ENCODE data around the gene APBB3.

The APBB3 gene

DNA sequence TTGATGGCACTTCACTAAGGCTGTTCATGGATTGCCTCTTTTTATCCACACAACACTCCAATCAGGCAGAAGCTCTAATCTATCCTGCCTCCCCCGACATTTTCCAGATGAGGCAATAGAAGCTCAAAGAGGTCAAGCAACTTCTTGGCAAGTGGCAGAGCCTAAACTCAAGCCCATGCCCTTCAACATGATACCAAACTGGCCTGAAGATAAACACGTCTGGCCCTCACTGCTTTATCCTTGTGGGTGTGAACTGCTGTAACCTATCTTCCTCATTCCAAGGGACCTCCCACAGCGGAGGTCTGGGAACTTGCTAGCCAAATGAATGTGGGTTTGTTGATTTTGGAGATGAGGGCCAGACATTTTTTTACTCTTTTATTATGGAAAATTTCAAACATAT lies 9.8 kb upstream of the APBB3 start:
- no peak for FAIRE-seq

DNA sequence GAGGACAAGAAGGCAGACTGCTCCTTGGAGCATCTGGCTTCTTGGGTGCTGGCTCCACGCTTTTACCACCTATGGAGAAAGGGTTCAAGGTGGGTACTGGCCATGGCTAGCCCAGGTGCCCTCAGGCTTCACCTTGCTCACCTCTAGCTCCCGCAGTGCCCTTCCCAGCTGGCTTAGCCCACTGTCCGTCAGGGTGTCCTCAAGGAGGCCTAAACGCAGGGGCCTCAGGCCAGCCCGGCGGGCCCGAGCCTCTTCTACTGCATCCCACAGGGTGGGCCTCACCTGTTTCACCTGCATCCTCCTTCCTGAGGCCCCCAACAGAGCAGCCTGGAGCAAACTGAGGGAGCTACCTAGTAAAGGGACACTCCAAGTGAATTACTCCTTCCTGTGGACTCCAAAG lies 9.3 kb upstream of the APBB3 start:
- FAIRE-seq = no peak

DNA sequence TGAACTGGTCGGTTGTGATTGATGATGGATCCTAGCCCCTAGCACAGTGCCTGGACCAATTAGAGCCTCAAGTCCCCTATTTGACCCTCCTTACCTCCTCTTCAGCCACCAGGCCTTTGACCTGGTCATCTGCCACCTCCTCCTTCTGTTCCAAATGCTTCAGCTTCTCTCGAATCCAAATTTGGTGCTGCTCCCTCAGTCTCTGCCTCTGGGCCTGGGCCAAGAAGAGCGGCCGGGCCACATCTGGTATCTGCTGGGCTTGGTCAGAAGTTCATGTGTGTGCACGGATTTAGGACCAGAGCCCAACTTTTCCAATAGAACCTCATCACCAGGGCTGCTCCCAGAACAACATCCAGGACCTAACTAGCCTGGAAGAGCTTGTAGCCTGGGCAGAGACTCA lies 6.7 kb upstream of the APBB3 start:
- FAIRE-seq = no peak

DNA sequence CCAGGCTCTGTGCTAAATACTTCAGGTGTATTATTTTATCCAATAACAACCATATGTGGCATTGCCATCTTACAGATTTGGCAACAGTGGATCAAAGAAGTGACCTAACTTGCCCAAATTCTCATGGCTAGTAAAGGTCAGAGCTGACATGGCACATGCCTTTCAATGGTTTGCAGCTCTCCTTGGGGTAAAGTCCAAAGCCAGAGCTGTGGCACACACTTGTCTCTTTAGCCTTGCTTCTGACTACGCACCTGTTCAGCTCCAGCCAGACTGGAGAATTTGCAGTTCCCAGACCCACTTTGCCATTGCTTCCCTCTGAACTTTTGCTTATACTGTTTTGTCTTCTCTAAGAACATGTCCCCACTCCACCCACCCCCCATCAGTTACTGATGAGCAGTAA lies 6.1 kb upstream of the APBB3 start:
- no peak for FAIRE-seq

DNA sequence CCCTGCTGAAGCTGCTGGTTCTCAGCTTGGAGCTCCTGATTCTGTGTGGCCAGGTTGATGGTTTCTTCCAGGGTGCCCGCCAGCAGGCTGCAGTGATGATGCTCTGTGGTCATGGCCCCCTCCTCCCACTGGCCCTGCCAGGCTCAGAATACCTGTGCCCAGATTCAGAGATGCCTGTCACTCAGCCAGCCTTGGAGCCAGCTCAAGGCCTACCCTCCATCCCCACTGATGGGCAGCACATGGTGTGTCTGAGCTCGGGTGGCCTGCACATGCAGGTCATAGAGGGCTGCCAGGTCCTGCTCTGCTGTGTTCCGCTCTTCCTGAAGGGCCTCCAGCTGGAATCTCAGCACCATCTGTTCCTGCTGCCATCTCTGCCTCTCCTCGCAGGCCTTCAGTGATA lies 5.7 kb upstream of the APBB3 start:
- no peak for FAIRE-seq

DNA sequence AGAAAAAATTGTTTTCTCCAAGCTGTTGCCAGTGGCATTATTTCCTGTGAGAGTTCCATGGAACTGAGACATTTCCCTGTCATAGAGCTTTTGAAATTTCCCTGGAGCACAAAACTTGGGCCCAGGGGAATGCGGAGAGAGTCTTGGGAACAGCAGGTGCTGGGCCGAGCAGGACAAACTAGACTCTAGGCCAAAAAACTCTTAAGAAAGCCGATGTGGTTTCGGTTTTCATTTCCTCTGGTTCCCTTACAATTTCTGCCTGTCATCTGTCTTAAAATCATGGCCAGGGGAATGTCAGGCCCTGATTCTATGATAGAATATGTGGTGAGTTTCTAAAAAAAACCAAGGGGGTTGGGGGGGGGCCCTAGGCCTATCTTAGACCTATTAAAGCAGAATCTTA lies 4.8 kb upstream of the APBB3 start:
- FAIRE-seq = no peak

DNA sequence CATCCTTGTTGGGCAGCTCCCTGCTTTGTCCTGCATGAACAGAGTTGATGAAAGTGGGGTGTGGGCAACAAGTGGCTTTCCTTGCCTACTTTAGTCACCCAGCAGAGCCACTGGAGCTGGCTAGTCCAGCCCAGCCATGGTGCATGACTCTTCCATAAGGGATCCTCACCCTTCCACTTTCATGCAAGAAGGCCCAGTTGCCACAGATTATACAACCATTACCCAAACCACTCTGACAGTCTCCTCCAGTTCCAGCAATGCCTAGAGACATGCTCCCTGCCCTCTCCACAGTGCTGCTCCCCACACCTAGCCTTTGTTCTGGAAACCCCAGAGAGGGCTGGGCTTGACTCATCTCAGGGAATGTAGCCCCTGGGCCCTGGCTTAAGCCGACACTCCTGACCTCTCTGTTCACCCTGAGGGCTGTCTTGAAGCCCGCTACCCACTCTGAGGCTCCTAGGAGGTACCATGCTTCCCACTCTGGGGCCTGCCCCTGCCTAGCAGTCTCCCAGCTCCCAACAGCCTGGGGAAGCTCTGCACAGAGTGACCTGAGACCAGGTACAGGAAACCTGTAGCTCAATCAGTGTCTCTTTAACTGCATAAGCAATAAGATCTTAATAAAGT lies 4.2 kb upstream of the APBB3 start:
- FAIRE-seq = no peak

DNA sequence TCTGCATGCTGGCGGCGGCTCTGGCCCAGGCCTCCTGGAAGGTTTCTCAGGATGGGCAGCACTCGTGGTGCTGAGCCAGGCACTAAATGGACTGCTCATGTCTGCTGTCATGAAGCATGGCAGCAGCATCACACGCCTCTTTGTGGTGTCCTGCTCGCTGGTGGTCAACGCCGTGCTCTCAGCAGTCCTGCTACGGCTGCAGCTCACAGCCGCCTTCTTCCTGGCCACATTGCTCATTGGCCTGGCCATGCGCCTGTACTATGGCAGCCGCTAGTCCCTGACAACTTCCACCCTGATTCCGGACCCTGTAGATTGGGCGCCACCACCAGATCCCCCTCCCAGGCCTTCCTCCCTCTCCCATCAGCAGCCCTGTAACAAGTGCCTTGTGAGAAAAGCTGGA lies 3.5 kb upstream of the APBB3 start:
- FAIRE-seq = no peak

DNA sequence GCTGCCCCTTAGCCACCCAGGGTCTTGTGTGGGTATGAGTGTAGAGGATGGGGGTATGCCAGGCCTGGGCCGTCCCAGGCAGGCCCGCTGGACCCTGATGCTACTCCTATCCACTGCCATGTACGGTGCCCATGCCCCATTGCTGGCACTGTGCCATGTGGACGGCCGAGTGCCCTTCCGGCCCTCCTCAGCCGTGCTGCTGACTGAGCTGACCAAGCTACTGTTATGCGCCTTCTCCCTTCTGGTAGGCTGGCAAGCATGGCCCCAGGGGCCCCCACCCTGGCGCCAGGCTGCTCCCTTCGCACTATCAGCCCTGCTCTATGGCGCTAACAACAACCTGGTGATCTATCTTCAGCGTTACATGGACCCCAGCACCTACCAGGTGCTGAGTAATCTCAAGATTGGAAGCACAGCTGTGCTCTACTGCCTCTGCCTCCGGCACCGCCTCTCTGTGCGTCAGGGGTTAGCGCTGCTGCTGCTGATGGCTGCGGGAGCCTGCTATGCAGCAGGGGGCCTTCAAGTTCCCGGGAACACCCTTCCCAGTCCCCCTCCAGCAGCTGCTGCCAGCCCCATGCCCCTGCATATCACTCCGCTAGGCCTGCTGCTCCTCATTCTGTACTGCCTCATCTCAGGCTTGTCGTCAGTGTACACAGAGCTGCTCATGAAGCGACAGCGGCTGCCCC lies 2.9 kb upstream of the APBB3 start:
- FAIRE-seq = no peak

DNA sequence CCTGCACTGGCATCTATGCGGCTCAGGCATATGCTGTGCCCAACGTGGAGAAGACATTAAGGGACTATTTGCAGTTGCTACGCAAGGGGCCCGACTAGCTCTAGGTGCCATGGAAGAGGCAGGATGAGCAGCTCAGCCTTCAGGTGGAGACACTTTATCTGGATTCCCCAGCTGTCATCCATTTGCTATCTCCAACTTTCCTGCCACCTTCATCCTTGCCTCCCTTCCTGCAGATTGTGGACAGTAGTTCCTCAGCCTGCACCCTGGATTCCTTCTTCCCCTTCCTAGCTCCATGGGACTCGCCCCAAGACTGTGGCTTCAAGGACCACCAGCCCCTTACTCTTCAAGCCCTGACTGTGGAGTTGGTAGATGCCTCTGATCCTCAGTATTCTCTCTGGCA lies 2.3 kb upstream of the APBB3 start:
- FAIRE-seq = no peak

DNA sequence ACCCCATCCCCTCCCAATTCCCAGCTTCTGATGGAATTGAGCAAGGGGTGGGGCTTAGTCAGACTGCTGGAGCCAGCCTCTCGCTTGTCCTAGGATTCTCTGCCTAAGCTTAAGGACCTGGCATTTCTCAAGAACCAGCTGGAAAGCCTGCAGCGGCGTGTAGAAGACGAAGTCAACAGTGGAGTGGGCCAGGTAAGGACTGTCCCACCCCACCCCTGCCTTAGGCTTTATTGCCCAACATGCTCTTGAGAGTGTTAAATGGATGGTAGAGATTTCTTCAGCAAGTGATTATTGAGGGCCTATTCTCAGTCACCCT lies 1.3 kb upstream of the APBB3 start:
- FAIRE-seq = no peak

DNA sequence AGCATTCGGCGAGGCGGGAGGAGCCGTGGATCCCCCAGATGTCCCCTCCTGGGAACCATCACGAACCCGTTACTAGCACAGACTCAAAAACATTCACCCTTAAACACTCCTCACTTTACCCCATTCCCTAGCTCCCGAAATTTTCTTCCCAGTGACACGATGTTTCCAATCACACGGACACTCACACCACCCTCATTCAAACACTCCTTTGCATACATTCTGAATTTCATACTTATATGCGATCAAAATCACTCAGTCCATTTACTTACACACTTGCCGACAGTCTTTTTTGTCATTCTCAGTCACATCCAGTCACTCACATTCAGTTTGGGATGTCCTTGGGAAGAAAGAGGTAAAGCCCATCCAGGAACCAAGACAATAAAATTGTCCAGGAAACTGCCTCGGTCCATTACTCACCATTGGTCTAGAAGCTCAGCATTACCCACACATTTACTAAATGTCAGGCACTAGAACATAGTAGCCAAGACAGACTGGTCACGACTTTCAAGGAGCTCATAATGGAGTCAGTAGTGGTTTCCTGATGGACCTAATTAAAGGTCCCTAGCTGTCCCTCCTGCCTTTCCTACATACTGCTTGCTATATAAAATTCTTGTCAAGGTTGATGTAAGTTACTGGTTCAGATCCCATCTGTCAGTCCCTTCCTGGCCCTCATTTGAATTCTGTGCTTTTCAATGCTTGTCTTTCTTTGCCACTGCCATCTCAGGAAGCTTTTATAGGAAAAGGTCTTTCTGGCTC lies 804 bp upstream of the APBB3 start:
- no peak for FAIRE-seq

DNA sequence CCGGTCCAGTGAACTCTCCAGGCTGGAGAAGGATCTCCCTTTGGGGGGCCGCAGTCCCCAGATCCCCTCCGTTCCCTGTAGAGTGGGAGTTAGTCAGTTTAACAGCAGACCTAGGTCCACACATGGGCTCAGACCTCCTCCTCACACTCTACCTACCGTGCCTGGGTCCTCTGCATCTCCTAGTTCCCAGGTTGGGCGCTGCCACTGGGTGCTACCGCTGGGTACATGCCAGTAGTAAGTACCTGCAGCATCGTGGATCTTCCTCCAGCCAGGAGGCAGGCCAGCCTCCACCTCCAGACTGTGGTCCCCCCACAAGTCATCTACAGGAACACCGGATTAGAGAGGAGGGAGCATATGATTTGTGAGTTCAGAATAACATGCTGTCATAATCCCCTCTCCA lies 802 bp downstream of the APBB3 start:
- no peak for FAIRE-seq

DNA sequence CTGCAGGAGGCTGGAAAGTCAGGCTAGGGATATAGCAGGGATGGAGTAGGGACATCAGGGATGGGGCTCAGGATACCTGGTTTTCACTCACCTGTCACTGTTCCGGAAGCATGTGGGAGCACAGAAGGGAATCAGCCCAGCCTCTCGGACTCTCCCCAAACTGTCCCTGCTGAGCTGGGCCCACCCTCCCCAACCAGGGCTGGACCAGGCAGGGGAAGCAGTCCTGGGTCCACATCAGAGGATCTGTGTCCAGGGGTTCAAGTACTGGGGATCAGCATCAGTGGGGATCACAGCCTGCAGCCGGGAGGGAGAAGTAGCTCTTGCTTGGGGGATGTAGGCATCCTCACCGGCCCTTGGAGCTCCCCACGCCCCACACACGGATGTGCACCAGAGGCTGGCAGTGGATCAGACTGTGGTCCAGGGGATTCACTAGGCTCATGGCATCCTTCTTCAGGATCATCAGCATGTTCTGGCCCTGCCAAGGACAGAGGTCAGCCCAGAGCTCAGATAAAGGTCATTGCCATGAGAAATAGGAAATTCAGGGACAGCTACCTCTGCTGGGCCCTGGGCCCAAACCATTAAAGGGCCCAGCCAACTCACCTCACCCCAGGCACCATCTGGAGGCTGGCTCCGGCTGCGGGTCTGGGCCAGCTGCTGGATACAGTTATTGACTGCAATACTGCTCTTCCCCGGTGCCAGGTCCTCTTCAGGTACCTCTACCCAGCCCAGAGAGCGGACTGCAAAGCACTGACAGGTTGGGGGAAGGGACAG lies 2.5 kb downstream of the APBB3 start:
- FAIRE-seq = no peak

DNA sequence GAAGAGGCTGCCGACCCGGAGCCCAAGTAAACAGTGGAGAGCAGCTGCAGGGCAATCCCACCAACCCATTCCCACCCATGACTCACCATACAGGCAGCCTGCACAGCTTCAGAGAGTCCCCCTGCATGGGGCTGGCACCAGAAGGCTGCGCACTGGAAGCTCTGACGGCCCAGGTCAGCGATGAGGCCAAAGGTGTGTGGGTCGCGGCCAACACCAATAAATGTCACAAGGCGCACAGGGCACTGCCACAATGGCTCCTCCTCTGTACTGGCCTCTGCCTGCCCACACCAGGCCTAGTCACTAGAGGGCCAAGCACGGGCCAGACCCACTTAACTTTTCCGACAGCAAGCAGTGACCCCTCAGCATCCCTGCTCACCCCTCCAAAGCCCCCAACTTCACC lies 4.2 kb downstream of the APBB3 start:
- FAIRE-seq = no peak

DNA sequence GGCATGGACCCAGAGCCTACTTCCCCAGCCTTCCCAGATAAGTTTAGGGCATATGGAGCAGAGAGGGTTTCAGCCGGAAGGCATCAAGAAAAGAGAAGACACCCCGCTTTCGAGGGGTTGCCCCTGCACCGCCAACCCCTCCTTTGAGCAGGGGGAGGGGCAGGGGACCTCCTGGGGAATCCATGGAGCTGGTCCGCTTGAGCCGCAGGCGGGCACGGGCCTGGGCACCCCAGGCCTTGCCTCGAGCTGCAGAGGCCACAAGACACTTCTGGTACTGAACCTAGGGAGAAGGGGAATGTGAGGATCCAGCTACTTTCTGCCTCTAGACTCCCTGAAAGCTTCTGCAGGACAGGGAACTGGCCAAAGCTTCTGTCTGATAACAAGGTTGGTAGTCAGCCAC lies 5.9 kb downstream of the APBB3 start:
- no peak for FAIRE-seq

DNA sequence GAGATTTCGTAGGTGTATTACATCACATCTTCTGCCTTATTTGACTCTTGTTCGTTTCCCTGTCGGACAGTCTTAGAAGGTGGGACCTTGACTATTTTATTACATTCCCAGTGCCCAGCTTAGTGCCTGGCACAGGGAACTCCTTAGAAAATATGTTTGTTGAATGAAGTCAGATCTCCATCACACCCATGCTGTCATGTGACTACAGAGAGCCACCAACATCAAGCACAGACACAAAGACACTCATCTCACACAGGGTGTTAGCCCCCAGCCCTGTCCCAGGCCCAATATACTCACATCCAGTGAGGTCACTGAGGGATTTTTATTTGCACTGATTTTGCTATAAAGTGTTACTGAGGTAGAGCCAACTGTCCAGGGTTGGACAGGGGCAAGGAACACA lies 6.4 kb downstream of the APBB3 start:
- FAIRE-seq = no peak

DNA sequence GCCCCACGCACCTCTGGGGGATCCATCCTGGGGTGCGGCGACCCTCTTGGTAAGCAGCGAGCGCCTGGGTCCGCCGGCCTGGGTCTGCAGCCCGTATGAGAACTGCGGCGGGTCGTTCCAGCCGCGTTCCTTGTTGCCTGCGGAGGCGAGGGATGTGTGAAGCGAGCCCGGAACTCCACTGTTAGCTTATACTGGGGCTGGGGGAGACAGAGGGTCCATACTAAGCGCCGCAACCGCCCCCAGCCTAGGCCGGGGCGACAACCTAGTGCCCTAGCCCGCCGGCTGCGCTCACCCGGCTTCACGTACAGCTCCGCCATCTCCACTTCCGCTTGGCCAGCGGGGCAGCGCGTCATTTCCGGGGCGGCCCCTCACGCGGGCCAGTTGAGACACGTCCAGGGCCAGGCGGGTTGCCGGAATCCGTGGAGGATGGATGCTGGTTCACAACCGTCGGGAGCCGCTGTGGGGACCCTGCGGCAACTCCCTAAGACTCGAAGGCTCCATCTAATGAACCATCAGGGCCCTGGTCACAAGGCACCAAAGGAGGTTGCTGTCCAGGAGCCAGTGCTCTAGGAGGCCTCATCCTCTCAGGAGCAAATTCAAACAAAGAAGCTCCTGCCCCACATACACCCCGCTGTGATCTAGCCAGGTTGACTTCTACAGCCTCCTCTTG lies 7.1 kb downstream of the APBB3 start, which contains the start of gene SRA1:
Gene SRA1 (minus strand): TSS at position 338 of the 670 bp plus-strand sequence. CDS start 21 bp downstream, at position 317.
- no peak for FAIRE-seq

DNA sequence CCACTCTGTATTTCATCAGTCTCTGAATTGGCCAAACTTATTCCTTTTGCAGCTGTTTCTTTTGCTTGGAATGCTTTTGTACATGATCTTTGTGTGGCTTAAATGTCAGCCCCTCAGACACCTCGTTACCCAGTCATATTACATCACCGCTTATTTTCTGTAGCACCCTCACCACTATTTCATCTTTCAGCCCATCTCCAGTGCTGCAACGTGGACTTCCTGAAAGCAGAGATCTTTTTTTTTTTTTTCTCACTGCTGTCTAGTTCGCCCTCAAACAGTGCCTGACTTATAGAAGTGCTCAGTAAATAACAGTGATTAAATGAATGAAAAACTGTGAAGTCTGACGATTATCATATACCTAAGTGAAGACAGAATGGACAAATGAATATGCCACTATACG lies 8.0 kb downstream of the APBB3 start:
- FAIRE-seq = no peak

DNA sequence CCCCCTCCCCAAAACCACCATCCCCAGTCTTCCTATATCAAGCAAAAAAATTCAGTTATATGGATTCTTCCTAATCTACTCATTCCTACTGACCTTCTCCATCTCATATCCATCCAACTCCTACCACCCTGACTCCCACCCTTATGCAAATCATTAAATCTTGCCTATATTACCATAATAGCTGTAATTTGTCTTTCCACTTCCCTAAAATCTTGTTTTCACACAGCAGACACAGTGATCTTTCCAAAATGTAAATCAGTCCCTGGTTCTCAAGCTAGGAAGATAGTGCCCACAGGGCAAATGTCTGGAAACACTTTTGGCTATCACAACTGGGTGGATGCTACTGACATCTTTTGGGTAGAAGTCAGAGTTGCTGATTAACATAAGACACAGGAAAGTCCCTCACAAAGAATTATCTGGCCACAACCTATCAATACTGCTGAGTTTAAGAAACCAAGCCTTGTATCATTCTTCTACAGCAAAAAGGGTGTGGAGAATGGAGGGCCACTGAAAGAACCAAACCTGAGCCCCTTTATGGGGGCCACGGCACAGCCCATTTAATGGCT lies 8.6 kb downstream of the APBB3 start:
- FAIRE-seq = no peak

DNA sequence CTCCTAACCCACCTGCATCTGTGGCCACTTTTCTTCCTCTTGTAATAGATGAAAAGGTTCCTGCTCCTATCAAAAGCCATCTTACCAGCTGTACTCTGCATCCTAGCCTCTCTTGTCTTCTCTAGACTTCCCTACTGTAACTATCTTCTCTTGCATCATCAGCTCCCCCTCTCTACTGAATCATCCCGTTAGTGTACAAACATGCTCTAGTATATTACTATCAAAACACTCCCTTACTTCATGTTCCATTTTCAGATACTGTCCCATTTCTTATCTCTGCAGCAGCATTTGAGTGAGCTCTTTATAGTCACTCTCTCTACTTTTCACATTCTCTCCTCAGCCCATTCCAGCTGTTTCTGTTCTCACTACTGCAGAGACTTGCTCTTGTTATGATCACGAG lies 9.9 kb downstream of the APBB3 start:
- FAIRE-seq = no peak

DNA sequence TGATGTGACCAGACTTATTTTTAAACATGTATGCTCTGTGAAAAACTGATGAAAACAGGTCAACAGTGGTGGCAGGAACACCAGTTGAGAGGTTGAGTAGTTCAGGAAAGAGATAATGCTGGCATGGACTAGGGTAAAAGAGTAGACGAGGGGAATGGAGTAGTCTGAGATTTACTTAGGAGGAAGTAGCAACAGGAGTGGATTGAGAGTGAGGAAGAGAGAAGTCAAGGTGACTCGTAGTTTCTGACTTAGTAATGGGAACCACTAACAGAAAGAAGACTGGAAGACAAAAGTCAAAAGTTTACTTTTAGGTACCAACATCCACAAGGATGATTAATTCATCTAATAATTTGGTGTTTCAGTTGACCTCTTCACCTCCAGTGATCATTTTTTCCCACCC lies 10.7 kb downstream of the APBB3 start:
- no peak for FAIRE-seq

DNA sequence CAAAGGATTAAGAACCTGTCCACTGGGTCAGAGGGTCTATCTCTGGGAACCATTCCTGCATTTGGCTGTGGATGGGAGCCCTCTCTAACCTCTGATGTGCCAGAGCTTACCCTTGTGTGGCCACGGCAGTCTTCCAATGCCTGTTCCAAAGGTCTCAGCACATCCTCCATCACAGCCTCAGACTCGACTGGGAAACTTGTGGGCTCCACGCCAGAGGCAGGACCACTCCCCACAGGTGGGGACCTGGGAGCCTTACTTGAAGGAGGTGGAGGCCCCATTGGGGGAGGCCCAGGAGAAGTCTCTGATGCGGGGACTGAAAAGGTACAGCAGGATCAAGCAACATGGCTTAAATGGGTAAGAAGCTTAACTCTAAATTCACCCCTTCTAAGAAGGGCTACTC lies 12.5 kb downstream of the APBB3 start:
- no peak for FAIRE-seq

All from islet of Langerhans (tissue), 1 donor.